ENCODE measurements around the gene MTTP. TPM values are rescaled to one million over a fixed set of nuclear protein-coding genes. Genes with fewer than 3 reads are reported as not detected.

Gene MTTP
- total RNA-seq, 4 donors from 2014 or later, result 0.14 TPM; not detected in 3

- H3K27me3 ChIP-seq, result no peaks in the 10 kb centered on the region
- DNase-seq, result no peak
- H3K36me3 ChIP-seq, result no peaks in the 10 kb centered on the region
- no peaks in the 10 kb centered on the region for H3K4me1 ChIP-seq
- no peaks in the 10 kb centered on the region for H3K9me3 ChIP-seq
- TF ChIP-seq POLR2A (IDR thresholded peaks at IDR 0.05) (no peak), CTCF (IDR thresholded peaks at IDR 0.05) (no peak)
- no peak overlapping the region for H3K27ac ChIP-seq
- intact Hi-C loops (cut with DNase I; ENCODE audit: low total_unique reads), result no loop called here
- H3K4me3 ChIP-seq, result no peak overlapping the region
These were observed 76.6 kb downstream of the MTTP start for GRCh38 chr4:99651016-99651769.

DNA sequence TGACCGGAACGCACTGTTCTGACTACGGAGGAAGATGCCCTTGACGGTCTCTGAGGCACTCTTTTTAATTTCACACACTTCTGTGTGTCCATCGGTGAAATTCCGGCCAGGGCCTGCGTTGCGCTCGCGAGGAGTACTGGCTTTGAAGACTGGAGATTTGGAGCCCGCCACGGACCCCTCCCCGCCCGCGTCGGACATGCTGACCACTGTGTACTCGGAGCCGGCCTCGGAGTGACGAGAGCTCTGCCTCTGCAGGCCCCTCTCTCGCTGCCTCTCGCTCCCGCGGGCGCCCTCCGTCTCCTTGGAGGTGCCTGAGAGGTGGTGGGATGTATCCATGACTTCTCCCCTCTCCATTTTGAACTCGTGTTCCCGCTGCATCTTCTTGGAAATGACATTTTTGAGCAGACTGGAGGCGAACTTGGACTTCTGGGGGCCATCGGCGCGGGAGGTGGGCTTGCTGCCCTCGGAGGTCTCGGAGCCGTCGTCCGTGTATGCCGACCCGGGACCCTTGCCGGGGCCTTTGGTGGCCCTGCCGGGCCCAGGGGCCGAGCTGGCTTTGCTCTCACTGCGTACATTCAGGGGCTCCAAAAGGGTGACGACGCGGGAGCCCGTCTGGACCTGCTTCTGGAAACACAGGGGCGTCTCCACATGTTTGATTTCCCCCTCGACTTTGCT is 77.3 kb downstream of the MTTP start:
- Histone ChIP-seq H3K4me3 (no peak overlapping the region), H3K27ac (no peak overlapping the region), H3K27me3 (no peaks in the 10 kb centered on the region), H3K9me3 (no peaks in the 10 kb centered on the region), H3K36me3 (no peaks in the 10 kb centered on the region), H3K4me1 (no peaks in the 10 kb centered on the region)
- no peak for TF ChIP-seq CTCF (IDR thresholded peaks at IDR 0.05)
- no peak for TF ChIP-seq POLR2A (IDR thresholded peaks at IDR 0.05)
- intact Hi-C loops (cut with DNase I; ENCODE audit: low total_unique reads), result no loop called here
- no peak for DNase-seq

GRCh38 chr4:99652596-99653436 is 78.2 kb downstream of the MTTP start:
- H3K36me3 ChIP-seq, result no peaks in the 10 kb centered on the region
- H3K27ac ChIP-seq, result no peak overlapping the region
- H3K4me3 ChIP-seq, result no peak overlapping the region
- no peaks in the 10 kb centered on the region for H3K4me1 ChIP-seq
- no peak for TF ChIP-seq POLR2A (IDR thresholded peaks at IDR 0.05)
- TF ChIP-seq CTCF (IDR thresholded peaks at IDR 0.05), result no peak
- intact Hi-C loops (cut with DNase I; ENCODE audit: low total_unique reads), result no loop called here
- no peaks in the 10 kb centered on the region for H3K9me3 ChIP-seq
- DNase-seq, result no peak
- no peaks in the 10 kb centered on the region for H3K27me3 ChIP-seq

GRCh38 chr4:99653916-99654315 is 79.3 kb downstream of the MTTP start:
- Histone ChIP-seq H3K27ac (no peak overlapping the region), H3K36me3 (no peaks in the 10 kb centered on the region), H3K27me3 (no peaks in the 10 kb centered on the region), H3K4me1 (no peaks in the 10 kb centered on the region), H3K4me3 (no peak overlapping the region), H3K9me3 (no peaks in the 10 kb centered on the region)
- TF ChIP-seq CTCF (IDR thresholded peaks at IDR 0.05) (no peak), POLR2A (IDR thresholded peaks at IDR 0.05) (no peak)
- intact Hi-C loops (cut with DNase I; ENCODE audit: low total_unique reads), result no loop called here
- no peak for DNase-seq

Data from uterus (tissue), 4 donors.